CD14-positive monocyte (primary cell): ENCODE results near the gene DENND6B. TPM values are rescaled to one million over a fixed set of nuclear protein-coding genes. Genes with fewer than 3 reads are reported as not detected.

Experiments used
- DNase-seq, 3 donors: peaks; one replicate each; pipeline ENCODE4 v3.0.0-alpha.2; 2011 to 2022
- H2AFZ ChIP-seq: 2 replicates; pipeline ENCODE4 v1.6.0; 2012; ENCODE audit warnings: mild to moderate bottlenecking, low read depth, low read length, inconsistent platforms; ENCODE audit not compliant: insufficient read depth, poor library complexity, severe bottlenecking
- H3K27ac ChIP-seq, 2 donors: 1 replicate in 1 of 2; 2 replicates in 1 of 2; pipeline ENCODE4 v1.5.1; 2012 to 2013; ENCODE audit warnings: low read length in 2 of 2, control low read depth in 1 of 2, inconsistent platforms in 1 of 2, low read depth in 1 of 2, mild to moderate bottlenecking in 1 of 2
- H3K27me3 ChIP-seq, 2 donors: one replicate each; pipeline versions ENCODE4 v1.6.0 to v1.6.1; 2011 to 2013; ENCODE audit warnings: low read length in 2 of 2; ENCODE audit not compliant: control insufficient read depth in 2 of 2, insufficient read depth in 2 of 2
- H3K36me3 ChIP-seq, 2 donors: replicated peaks in 1 of 2; 1 replicate in 1 of 2; 2 replicates in 1 of 2; pipeline versions ENCODE4 v1.5.1 to v1.6.1; 2012 to 2013; ENCODE audit warnings: low read length in 2 of 2, control low read depth in 1 of 2, inconsistent platforms in 1 of 2, mild to moderate bottlenecking in 1 of 2; ENCODE audit not compliant: insufficient read depth in 2 of 2, control insufficient read depth in 1 of 2
- H3K4me1 ChIP-seq, 2 donors: 1 replicate in 1 of 2; 2 replicates in 1 of 2; pipeline versions ENCODE4 v1.5.1 to v1.6.1; 2012 to 2013; ENCODE audit warnings: low read length in 2 of 2, control low read depth in 1 of 2, inconsistent platforms in 1 of 2, mild to moderate bottlenecking in 1 of 2, moderate library complexity in 1 of 2; ENCODE audit not compliant: insufficient read depth in 2 of 2, control insufficient read depth in 1 of 2
- H3K4me2 ChIP-seq: replicated peaks from 2 replicates; pipeline ENCODE3; 2012; ENCODE audit warnings: low read length, moderate library complexity, mild to moderate bottlenecking; ENCODE audit not compliant: poor library complexity, severe bottlenecking; ENCODE audit errors: extremely low read depth
- H3K4me3 ChIP-seq, 3 experiments: fragments of 200-600 bp in 1 of 3; sonication (generic) in 1 of 3; replicated peaks in 1 of 3; 1 replicate in 2 of 3; 2 replicates in 1 of 3; pipeline ENCODE4 v1.5.1; 2011 to 2013; ENCODE audit warnings: low read length in 3 of 3, mild to moderate bottlenecking in 3 of 3, control low read depth in 2 of 3, low read depth in 2 of 3, inconsistent platforms in 1 of 3, moderate library complexity in 1 of 3
- H3K79me2 ChIP-seq: 2 replicates; pipeline ENCODE4 v1.6.0; 2012; ENCODE audit warnings: mild to moderate bottlenecking, control low read depth, inconsistent platforms, low read length, moderate library complexity; ENCODE audit not compliant: insufficient read depth
- H3K9ac ChIP-seq: 2 replicates; pipeline ENCODE4 v1.6.0; 2017; ENCODE audit warnings: low read length, mild to moderate bottlenecking; ENCODE audit not compliant: insufficient read depth, poor library complexity, severe bottlenecking
- H3K9me3 ChIP-seq, 2 donors: replicated peaks in 1 of 2; 1 replicate in 1 of 2; 2 replicates in 1 of 2; pipeline versions ENCODE4 v1.5.1 to v1.6.1; 2012 to 2013; ENCODE audit warnings: low read length in 2 of 2, control low read depth in 1 of 2; ENCODE audit not compliant: control insufficient read depth in 1 of 2, insufficient read depth in 1 of 2
- H4K20me1 ChIP-seq: 2 replicates; pipeline ENCODE4 v1.6.0; 2012; ENCODE audit warnings: mild to moderate bottlenecking, low read length, control low read depth, moderate library complexity; ENCODE audit not compliant: insufficient read depth
- H3K27ac Mint-ChIP-seq, 7 donors: one replicate each; pipeline ENCODE4 v1.8.0; 2020; ENCODE audit warnings: mild to moderate bottlenecking in 7 of 7, mixed read lengths in 7 of 7, moderate library complexity in 6 of 7, inconsistent platforms in 2 of 7
- H3K27me3 Mint-ChIP-seq, 3 donors: one replicate each; pipeline ENCODE4 v1.8.0; 2021 to 2022; ENCODE audit warnings: low read depth in 3 of 3, mild to moderate bottlenecking in 3 of 3, mixed read lengths in 3 of 3, moderate library complexity in 3 of 3, inconsistent platforms in 1 of 3
- H3K36me3 Mint-ChIP-seq, 2 donors: one replicate each; pipeline ENCODE4 v1.8.0; 2020; ENCODE audit warnings: mixed read lengths in 2 of 2, inconsistent platforms in 1 of 2, mild to moderate bottlenecking in 1 of 2
- H3K4me1 Mint-ChIP-seq: one replicate; pipeline ENCODE4 v1.8.0; 2020; ENCODE audit warnings: mild to moderate bottlenecking, mixed read lengths
- H3K4me3 Mint-ChIP-seq, 2 donors: one replicate each; pipeline ENCODE4 v1.8.0; 2020; ENCODE audit warnings: mild to moderate bottlenecking in 2 of 2, mixed read lengths in 2 of 2, moderate library complexity in 1 of 2
- H3K9me3 Mint-ChIP-seq, 7 donors: one replicate each; pipeline ENCODE4 v1.8.0; 2020 to 2022; ENCODE audit warnings: mixed read lengths in 7 of 7, mild to moderate bottlenecking in 6 of 7, moderate library complexity in 6 of 7, inconsistent platforms in 2 of 7
- WGBS: methylation state at CpG from one replicate; pipeline ENCODE4 v1.1.5; 2013; ENCODE audit warnings: missing lambda C conversion rate; ENCODE audit not compliant: insufficient coverage; 5-methylcytosine and 5-hydroxymethylcytosine counted together
- intact Hi-C, 2 donors: fragments of 100-400 bp; cut with micrococcal nuclease; formaldehyde crosslinking; loops; one replicate each; pipeline versions ENCODE4 v1.15.0 to v1.15.1; 2023
- polyA plus RNA-seq, 3 donors: library from polyadenylated mRNA; depleted of rRNA in 1 of 3; unstranded in 2 of 3; stranded (reverse) in 1 of 3; fragments of 300-500 nt in 2 of 3; fragments of >200 nt in 1 of 3; fragmentation: Illumina TruSeq in 2 of 3; gene quantifications; 1 replicate in 2 of 3; 2 replicates in 1 of 3; pipeline ENCODE4 v1.2.3, GENCODE V29; 2012 to 2021
- TF ChIP-seq, protein P1 (sequence below): fragments of 200-600 bp; IDR thresholded peaks from one replicate; pipeline ENCODE4 v1.8.0; 2022; ENCODE audit warnings: antibody characterized with exemption, mild to moderate bottlenecking

The DENND6B gene
- polyA plus RNA-seq, 3 donors: 1.7 to 10.6 (median 2.1) TPM

DNA sequence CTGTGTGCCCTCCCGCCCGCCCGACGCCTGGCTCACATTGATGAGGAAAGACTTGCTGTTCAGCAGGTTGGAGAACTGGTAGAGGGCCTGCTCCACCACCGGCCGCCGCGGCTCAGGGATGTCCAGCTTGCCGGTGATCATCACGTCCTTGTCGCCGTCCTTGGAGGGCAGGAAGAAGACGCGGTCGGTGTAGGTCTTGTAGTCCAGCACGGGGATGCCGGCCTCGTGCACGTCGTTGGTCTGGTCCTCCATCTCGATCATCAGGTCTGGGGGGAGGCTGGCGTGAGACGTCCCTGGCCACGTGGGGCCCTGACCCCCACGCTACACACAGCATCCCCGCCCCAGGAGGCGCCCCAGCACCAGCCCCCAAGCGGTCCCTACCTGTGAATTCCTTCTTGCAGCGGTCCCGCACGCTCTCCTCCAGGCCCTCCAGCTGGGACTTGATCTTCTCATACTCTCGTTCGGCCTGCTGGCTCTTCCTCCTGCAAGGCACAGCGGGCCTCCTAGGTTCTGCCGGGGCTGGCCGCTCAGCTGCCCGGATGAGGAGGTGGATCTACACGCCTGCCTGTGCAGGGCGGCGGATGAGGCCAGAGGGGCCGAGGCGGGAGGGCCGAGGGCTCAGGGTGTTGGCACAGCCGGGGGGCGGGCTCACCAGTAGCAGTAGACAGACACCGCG, 46.0 kb downstream of the DENND6B start:
- H3K79me2 ChIP-seq: peaks cover 5% of the 10 kb centered on the region

DNA sequence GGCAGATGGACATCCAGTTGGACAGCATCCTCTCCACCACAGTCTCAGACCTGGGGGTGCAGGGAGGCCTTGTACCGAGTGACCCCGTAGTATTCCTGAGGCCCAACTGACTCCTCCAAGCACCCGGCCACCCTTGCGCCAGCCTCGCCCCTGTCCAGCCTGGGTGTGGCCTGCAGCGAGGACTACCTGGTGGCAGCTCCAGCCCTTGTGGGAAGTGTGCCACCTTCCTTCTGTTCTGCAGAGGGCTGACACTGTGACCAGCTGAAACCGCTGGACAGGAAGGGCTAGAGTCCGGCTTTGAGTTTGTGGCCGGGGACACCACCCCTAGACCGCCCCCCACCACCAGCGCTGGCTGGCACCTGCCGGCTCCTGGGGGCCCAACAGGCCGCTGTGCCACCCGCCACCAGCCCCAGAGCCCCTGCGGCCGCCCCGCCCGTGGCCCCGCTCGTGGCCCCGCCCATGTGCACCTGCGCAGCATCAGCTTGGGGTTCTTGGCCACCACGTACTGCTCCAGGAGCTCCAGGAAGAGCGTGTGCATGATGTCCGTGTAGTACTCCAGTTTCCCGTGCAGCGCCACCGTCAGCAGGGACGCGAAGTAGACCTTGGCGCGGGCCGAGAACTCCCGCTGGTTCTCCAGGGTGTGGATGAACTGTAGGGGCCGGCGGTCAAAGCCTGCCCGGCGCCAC, 46.6 kb downstream of the DENND6B start:
- no peak overlapping the region for H3K4me2 ChIP-seq
- Mint-ChIP-seq H3K4me1 (no peaks in the 10 kb centered on the region), H3K27me3 (peaks cover 0 to 2% (median 0%) of the 10 kb centered on the region in 3 donors), H3K36me3 (peaks cover 54 to 93% of the 10 kb centered on the region in 2 donors), H3K9me3 (peaks cover 0 to 2% (median 0%) of the 10 kb centered on the region in 7 donors), H3K27ac (no peak overlapping the region), H3K4me3 (no peak overlapping the region)
- H3K79me2 ChIP-seq: peaks cover 3% of the 10 kb centered on the region
- H3K36me3 ChIP-seq: peaks cover 94 to 99% of the 10 kb centered on the region in 2 donors
- H3K9me3 ChIP-seq: no peaks in the 10 kb centered on the region
- no peak overlapping the region for H3K9ac ChIP-seq
- peaks cover 98% of the 10 kb centered on the region for H4K20me1 ChIP-seq
- no peak overlapping the region for H2AFZ ChIP-seq
- H3K4me1 ChIP-seq: no peaks in the 10 kb centered on the region
- 95% methylated on average over 35 of the region's 38 CpGs for WGBS
- H3K27ac ChIP-seq: no peak overlapping the region
- no peak overlapping the region for H3K4me3 ChIP-seq
- intact Hi-C loops: no loop called here
- H3K27me3 ChIP-seq: no peaks in the 10 kb centered on the region
- TF ChIP-seq, protein P1, sequence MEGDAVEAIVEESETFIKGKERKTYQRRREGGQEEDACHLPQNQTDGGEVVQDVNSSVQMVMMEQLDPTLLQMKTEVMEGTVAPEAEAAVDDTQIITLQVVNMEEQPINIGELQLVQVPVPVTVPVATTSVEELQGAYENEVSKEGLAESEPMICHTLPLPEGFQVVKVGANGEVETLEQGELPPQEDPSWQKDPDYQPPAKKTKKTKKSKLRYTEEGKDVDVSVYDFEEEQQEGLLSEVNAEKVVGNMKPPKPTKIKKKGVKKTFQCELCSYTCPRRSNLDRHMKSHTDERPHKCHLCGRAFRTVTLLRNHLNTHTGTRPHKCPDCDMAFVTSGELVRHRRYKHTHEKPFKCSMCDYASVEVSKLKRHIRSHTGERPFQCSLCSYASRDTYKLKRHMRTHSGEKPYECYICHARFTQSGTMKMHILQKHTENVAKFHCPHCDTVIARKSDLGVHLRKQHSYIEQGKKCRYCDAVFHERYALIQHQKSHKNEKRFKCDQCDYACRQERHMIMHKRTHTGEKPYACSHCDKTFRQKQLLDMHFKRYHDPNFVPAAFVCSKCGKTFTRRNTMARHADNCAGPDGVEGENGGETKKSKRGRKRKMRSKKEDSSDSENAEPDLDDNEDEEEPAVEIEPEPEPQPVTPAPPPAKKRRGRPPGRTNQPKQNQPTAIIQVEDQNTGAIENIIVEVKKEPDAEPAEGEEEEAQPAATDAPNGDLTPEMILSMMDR: no peak
- DNase-seq: no peak

More for the DNA sequence above, 46.0 kb downstream of the DENND6B start:
- no peak overlapping the region for H3K4me3 ChIP-seq
- Mint-ChIP-seq H3K9me3 (peaks cover 0 to 2% (median 0%) of the 10 kb centered on the region in 7 donors), H3K27me3 (peaks cover 0 to 2% (median 0%) of the 10 kb centered on the region in 3 donors), H3K4me1 (no peaks in the 10 kb centered on the region), H3K4me3 (no peak overlapping the region), H3K36me3 (peaks cover 54 to 90% of the 10 kb centered on the region in 2 donors), H3K27ac (no peak overlapping the region)
- no peak for DNase-seq
- no peak overlapping the region for H3K9ac ChIP-seq
- intact Hi-C loops: no loop called here
- H4K20me1 ChIP-seq: peaks cover 98% of the 10 kb centered on the region
- H3K36me3 ChIP-seq: peaks cover 90 to 97% of the 10 kb centered on the region in 2 donors
- H2AFZ ChIP-seq: no peak overlapping the region
- 97% methylated on average over 39 of the region's 47 CpGs for WGBS
- TF ChIP-seq, protein P1: no peak
- H3K27ac ChIP-seq: no peak overlapping the region
- H3K27me3 ChIP-seq: no peaks in the 10 kb centered on the region
- H3K4me2 ChIP-seq: no peak overlapping the region
- no peaks in the 10 kb centered on the region for H3K9me3 ChIP-seq
- H3K4me1 ChIP-seq: no peaks in the 10 kb centered on the region
